RWPE2 (cell line): Measurements from ENCODE around the gene KCNJ4.

ENCODE experiments used
- ATAC-seq: fragments of 200-7000 bp; cut with Tn5 transposase; 3 replicates; pipeline ENCODE4 v1.9.1; 2021; ENCODE audit warnings: low read depth
- DNase-seq: peaks from one replicate; pipeline ENCODE4 v3.0.0-alpha.2; 2020; ENCODE audit warnings: low spot score
- H3K27ac ChIP-seq: fragments of 450-650 bp; 2 replicates; pipeline ENCODE4 v1.5.1; 2017; ENCODE audit warnings: mild to moderate bottlenecking; ENCODE audit not compliant: poor library complexity, severe bottlenecking
- H3K27me3 ChIP-seq: fragments of 250-450 bp; sonication (Bioruptor Pico); 2 replicates; pipeline ENCODE4 v1.5.1; 2021; ENCODE audit warnings: mild to moderate bottlenecking, moderate library complexity; ENCODE audit not compliant: insufficient read depth, poor library complexity, severe bottlenecking
- H3K36me3 ChIP-seq: fragments of 250-450 bp; sonication (Bioruptor Pico); 2 replicates; pipeline ENCODE4 v1.5.1; 2020; ENCODE audit warnings: low read depth, mild to moderate bottlenecking, moderate library complexity
- H3K4me1 ChIP-seq: fragments of 250-450 bp; sonication (Bioruptor Pico); 2 replicates; pipeline ENCODE4 v1.5.1; 2021; ENCODE audit warnings: mild to moderate bottlenecking, moderate library complexity; ENCODE audit not compliant: insufficient read depth, poor library complexity, severe bottlenecking
- H3K4me3 ChIP-seq: fragments of 250-450 bp; sonication (Bioruptor Pico); 2 replicates; pipeline ENCODE4 v1.5.1; 2021; ENCODE audit warnings: mild to moderate bottlenecking, moderate library complexity; ENCODE audit not compliant: severe bottlenecking
- H3K9me3 ChIP-seq: fragments of 250-450 bp; sonication (Bioruptor Pico); 2 replicates; pipeline ENCODE4 v1.5.1; 2021; ENCODE audit warnings: mild to moderate bottlenecking, moderate library complexity; ENCODE audit not compliant: severe bottlenecking
- CTCF ChIP-seq: fragments of 450-650 bp; IDR thresholded peaks from one replicate; pipeline ENCODE4 v1.5.1; 2017; ENCODE audit warnings: mild to moderate bottlenecking, moderate library complexity; ENCODE audit not compliant: poor library complexity, severe bottlenecking

The KCNJ4 gene

GRCh38 chr22:38444783-38445182 is 10.2 kb downstream of the KCNJ4 start:
- no peak for ATAC-seq
- no peak overlapping the region for H3K27ac ChIP-seq

GRCh38 chr22:38443628-38444521 is 11.1 kb downstream of the KCNJ4 start:
- no peaks in the 10 kb centered on the region for H3K9me3 ChIP-seq
- H3K27me3 ChIP-seq = no peaks in the 10 kb centered on the region
- H3K4me1 ChIP-seq = no peaks in the 10 kb centered on the region
- DNase-seq = no peak
- H3K36me3 ChIP-seq = no peaks in the 10 kb centered on the region
- no peak overlapping the region for H3K27ac ChIP-seq
- no peak for ATAC-seq
- H3K4me3 ChIP-seq = no peak overlapping the region
- no peak for TF ChIP-seq CTCF

More at GRCh38 chr22:38444783-38445182, 10.2 kb downstream of the KCNJ4 start:
- Histone ChIP-seq H3K4me1 (no peaks in the 10 kb centered on the region), H3K27me3 (no peaks in the 10 kb centered on the region), H3K9me3 (no peaks in the 10 kb centered on the region), H3K4me3 (no peak overlapping the region), H3K36me3 (no peaks in the 10 kb centered on the region)
- no peak for DNase-seq
- TF ChIP-seq CTCF = no peak

- Histone ChIP-seq H3K27ac (no peak overlapping the region), H3K4me3 (no peak overlapping the region), H3K4me1 (no peaks in the 10 kb centered on the region), H3K9me3 (no peaks in the 10 kb centered on the region), H3K36me3 (no peaks in the 10 kb centered on the region), H3K27me3 (no peaks in the 10 kb centered on the region)
- ATAC-seq (no peak; the same call in 2 of the 3 replicates), DNase-seq (no peak)
- TF ChIP-seq CTCF = no peak
These were observed 11.9 kb downstream of the KCNJ4 start for GRCh38 chr22:38442967-38443627.

GRCh38 chr22:38441620-38442287 is 13.2 kb downstream of the KCNJ4 start:
- no peaks in the 10 kb centered on the region for H3K36me3 ChIP-seq
- TF ChIP-seq CTCF = no peak
- H3K27me3 ChIP-seq = no peaks in the 10 kb centered on the region
- H3K4me3 ChIP-seq = no peak overlapping the region
- DNase-seq = no peak
- H3K27ac ChIP-seq = no peak overlapping the region
- no peaks in the 10 kb centered on the region for H3K4me1 ChIP-seq
- 0 out of 3 replicates have a peak, but pooled peaks have one; percentile 40 for ATAC-seq
- no peaks in the 10 kb centered on the region for H3K9me3 ChIP-seq
